Measurements from ENCODE around the gene ROBO4.

ROBO4 gene

GRCh38 chr11:124920870-124921609 lies 23.4 kb upstream of the ROBO4 start:
- intact Hi-C loops (cut with DNase I): no loop called here
- DNase-seq: peak in 5 of 10 donors; percentile 44 to 89 (median 85)

GRCh38 chr11:124920356-124920755 lies 22.7 kb upstream of the ROBO4 start:
- intact Hi-C loops (cut with DNase I): no loop called here

GRCh38 chr11:124919898-124920297 lies 22.2 kb upstream of the ROBO4 start:
- intact Hi-C loops (cut with DNase I): no loop called here
- peak in 1 of 10 donors; percentile 85 for DNase-seq

More at GRCh38 chr11:124920356-124920755, 22.7 kb upstream of the ROBO4 start:
- DNase-seq: no peak

GRCh38 chr11:124918950-124919349 lies 21.3 kb upstream of the ROBO4 start, which contains the start of gene HEPN1:
HEPN1 (plus strand) TSS chr11:124919250.
- intact Hi-C loops (cut with DNase I): no loop called here
- no peak for DNase-seq

GRCh38 chr11:124917115-124917637 lies 19.5 kb upstream of the ROBO4 start:
- DNase-seq: peak in 7 of 10 donors; percentile 60 to 97 (median 70)
- intact Hi-C loops (cut with DNase I): loop anchor here (1.0 kb wide), 1 partner anchor 26 kb away; no protein-coding TSS in a partner anchor

- intact Hi-C loops (cut with DNase I): no loop called here
- no peak for DNase-seq
These were observed 18.7 kb upstream of the ROBO4 start for GRCh38 chr11:124916370-124916710.

GRCh38 chr11:124915541-124916369 lies 18.1 kb upstream of the ROBO4 start:
- intact Hi-C loops (cut with DNase I): no loop called here
- DNase-seq: no peak

GRCh38 chr11:124902616-124903015 lies 5.0 kb upstream of the ROBO4 start:
- no peak for DNase-seq
- intact Hi-C loops (cut with DNase I): no loop called here

GRCh38 chr11:124900464-124900863 lies 2.8 kb upstream of the ROBO4 start:
- intact Hi-C loops (cut with DNase I): no loop called here
- peak in 1 of 10 donors; percentile 81 for DNase-seq

- DNase-seq: peak in 1 of 10 donors; percentile 35
- intact Hi-C loops (cut with DNase I): no loop called here
These were observed 1.9 kb upstream of the ROBO4 start for GRCh38 chr11:124899383-124900145.

GRCh38 chr11:124898711-124899110 lies 1.0 kb upstream of the ROBO4 start:
- intact Hi-C loops (cut with DNase I): no loop called here
- peak in 5 of 10 donors; percentile 37 to 90 (median 52) for DNase-seq

GRCh38 chr11:124898263-124898680 lies 607 bp upstream of the ROBO4 start:
- intact Hi-C loops (cut with DNase I): no loop called here

GRCh38 chr11:124896821-124897391 lies 759 bp downstream of the ROBO4 start:
- peak in 1 of 10 donors; percentile 85 for DNase-seq
- intact Hi-C loops (cut with DNase I): no loop called here

More at GRCh38 chr11:124898263-124898680, 607 bp upstream of the ROBO4 start:
- peak in 1 of 10 donors; percentile 67 for DNase-seq

GRCh38 chr11:124896071-124896750 lies 1.5 kb downstream of the ROBO4 start:
- intact Hi-C loops (cut with DNase I): no loop called here
- peak in 1 of 10 donors; percentile 37 for DNase-seq

- intact Hi-C loops (cut with DNase I): no loop called here
- peak in 1 of 10 donors; percentile 74 for DNase-seq
These were observed 2.1 kb downstream of the ROBO4 start for GRCh38 chr11:124895471-124895971.

GRCh38 chr11:124894606-124895430 lies 2.8 kb downstream of the ROBO4 start:
- intact Hi-C loops (cut with DNase I): no loop called here
- peak in 1 of 10 donors; percentile 54 for DNase-seq

- intact Hi-C loops (cut with DNase I): no loop called here
- peak in 1 of 10 donors; percentile 78 for DNase-seq
These were observed 3.8 kb downstream of the ROBO4 start for GRCh38 chr11:124893781-124894401.
